ENCODE data around the gene SDK1. TPM values are rescaled to one million over a fixed set of nuclear protein-coding genes. Genes with fewer than 3 reads are reported as not detected.

The SDK1 gene, protein sequence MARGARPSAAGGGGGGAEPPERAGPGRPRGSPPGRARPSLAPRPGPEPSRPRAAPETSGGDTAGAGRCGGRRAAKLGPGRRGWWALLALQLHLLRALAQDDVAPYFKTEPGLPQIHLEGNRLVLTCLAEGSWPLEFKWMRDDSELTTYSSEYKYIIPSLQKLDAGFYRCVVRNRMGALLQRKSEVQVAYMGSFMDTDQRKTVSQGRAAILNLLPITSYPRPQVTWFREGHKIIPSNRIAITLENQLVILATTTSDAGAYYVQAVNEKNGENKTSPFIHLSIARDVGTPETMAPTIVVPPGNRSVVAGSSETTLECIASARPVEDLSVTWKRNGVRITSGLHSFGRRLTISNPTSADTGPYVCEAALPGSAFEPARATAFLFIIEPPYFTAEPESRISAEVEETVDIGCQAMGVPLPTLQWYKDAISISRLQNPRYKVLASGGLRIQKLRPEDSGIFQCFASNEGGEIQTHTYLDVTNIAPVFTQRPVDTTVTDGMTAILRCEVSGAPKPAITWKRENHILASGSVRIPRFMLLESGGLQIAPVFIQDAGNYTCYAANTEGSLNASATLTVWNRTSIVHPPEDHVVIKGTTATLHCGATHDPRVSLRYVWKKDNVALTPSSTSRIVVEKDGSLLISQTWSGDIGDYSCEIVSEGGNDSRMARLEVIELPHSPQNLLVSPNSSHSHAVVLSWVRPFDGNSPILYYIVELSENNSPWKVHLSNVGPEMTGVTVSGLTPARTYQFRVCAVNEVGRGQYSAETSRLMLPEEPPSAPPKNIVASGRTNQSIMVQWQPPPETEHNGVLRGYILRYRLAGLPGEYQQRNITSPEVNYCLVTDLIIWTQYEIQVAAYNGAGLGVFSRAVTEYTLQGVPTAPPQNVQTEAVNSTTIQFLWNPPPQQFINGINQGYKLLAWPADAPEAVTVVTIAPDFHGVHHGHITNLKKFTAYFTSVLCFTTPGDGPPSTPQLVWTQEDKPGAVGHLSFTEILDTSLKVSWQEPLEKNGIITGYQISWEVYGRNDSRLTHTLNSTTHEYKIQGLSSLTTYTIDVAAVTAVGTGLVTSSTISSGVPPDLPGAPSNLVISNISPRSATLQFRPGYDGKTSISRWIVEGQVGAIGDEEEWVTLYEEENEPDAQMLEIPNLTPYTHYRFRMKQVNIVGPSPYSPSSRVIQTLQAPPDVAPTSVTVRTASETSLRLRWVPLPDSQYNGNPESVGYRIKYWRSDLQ (N-terminal part only)
- total RNA-seq: 0.43 and 1.7 TPM in 2 replicates

DNA sequence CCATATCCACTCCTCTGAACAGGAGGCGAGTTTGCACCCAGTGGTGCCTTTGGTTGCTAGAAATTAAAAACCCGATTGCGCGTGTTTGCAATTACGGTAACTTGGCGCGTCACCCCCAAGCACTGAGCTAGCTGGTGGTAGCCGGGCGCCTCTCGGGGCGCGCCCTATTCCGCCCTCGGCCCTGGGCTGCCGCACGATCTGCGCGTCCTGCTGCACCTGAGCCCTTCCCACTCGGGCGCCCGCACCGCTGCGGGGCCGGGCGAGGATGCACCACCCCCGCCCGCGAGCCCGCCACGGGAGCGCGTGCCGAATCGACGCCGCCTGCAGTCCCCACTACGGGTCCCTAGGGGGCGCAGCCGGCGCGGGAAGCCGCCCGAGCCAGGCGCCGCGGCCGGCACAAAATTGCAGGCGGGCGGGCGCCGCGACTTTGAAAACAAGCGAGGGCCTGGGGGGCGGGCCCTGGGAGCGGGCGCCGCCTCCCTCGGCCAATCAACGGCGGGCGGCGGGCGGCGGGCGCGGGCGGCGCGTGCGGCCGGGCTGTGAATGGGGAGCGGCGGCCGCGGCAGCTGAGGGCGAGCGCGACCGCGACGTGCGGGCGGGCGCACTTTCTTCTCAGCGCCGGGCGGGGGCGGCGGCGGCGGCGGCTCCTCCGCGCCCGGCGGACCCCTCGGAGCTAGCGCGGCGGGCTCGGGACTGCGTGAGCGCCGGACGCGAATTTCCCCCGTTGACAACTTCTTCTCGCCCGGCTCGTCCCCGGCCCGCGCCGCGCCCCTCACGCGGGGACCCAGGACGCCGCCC, at the start of gene SDK1:
SDK1 (plus strand) TSS at position 602 of the 798 bp plus-strand sequence. CDS start 335 bp downstream, outside the sequence.

All from tracheal epithelial cell (primary cell).